Measurements from ENCODE around the gene PGM3.

Gene PGM3

GRCh38 chr6:83192871-83193746 lies at the start of gene PGM3, which contains the start of gene RWDD2A (continued):
- TF ChIP-seq ZNF513 (tag by site-specific recombination; IDR thresholded peaks at IDR 0.05) (no peak), IKZF3 (tag by site-specific recombination; IDR thresholded peaks at IDR 0.05) (no peak), PRDM6 (tag by site-specific recombination; IDR thresholded peaks at IDR 0.05) (no peak), ZBTB17 (tag by site-specific recombination; IDR thresholded peaks at IDR 0.05) (peak; percentile 56; the same call in 1 of the 2 replicates), ZBTB7A (tag by site-specific recombination; IDR thresholded peaks at IDR 0.05; ENCODE audit: low read depth) (peak; percentile 72; the same call in 1 of the 2 replicates), ZNF558 (tag by site-specific recombination; IDR thresholded peaks at IDR 0.05) (no peak), ELK4 (IDR thresholded peaks at IDR 0.05; ENCODE audit: borderline replicate concordance, low read depth, low read length) (no peak; the same call in 1 of the 2 replicates), ZNF426 (tag by site-specific recombination; IDR thresholded peaks at IDR 0.05) (no peak), ZBTB1 (tag by site-specific recombination; IDR thresholded peaks at IDR 0.05) (peak; percentile 96), HOXD13 (CRISPR knock-in tag; IDR thresholded peaks at IDR 0.05; ENCODE audit: borderline replicate concordance) (no peak), ZNF529 (tag by site-specific recombination; IDR thresholded peaks at IDR 0.05; ENCODE audit: insufficient replicate concordance) (no peak), SETDB1 (IDR thresholded peaks at IDR 0.05; ENCODE audit: insufficient read length, low read length) (no peak), ZNF473 (tag by site-specific recombination; IDR thresholded peaks at IDR 0.05) (no peak), ZNF174 (tag by site-specific recombination; IDR thresholded peaks at IDR 0.05) (no peak), ZNF202 (tag by site-specific recombination; IDR thresholded peaks at IDR 0.05; ENCODE audit: borderline replicate concordance) (no peak), BCL6B (tag by site-specific recombination; IDR thresholded peaks at IDR 0.05) (no peak), CTCF (tag by site-specific recombination; IDR thresholded peaks at IDR 0.05) (peak; percentile 52), BCL11B (tag by site-specific recombination; IDR thresholded peaks at IDR 0.05; ENCODE audit: low read depth) (no peak; the same call in 1 of the 2 replicates), KLF16 (tag by site-specific recombination; IDR thresholded peaks at IDR 0.05) (peak; percentile 91), ZNF175 (tag by site-specific recombination; IDR thresholded peaks at IDR 0.05) (no peak), ZNF132 (tag by site-specific recombination; IDR thresholded peaks at IDR 0.05; ENCODE audit: borderline replicate concordance) (no peak), RBAK (tag by site-specific recombination; IDR thresholded peaks at IDR 0.05) (no peak), ZXDB (tag by site-specific recombination; IDR thresholded peaks at IDR 0.05) (peak; percentile 92), ZNF623 (tag by site-specific recombination; IDR thresholded peaks at IDR 0.05) (no peak), MEIS1 (CRISPR knock-in tag; IDR thresholded peaks at IDR 0.05; ENCODE audit: borderline replicate concordance) (no peak), ZNF19 (tag by site-specific recombination; IDR thresholded peaks at IDR 0.05; ENCODE audit: low read depth) (no peak), ZNF416 (tag by site-specific recombination; IDR thresholded peaks at IDR 0.05) (no peak), ZNF391 (tag by site-specific recombination; IDR thresholded peaks at IDR 0.05; ENCODE audit: borderline replicate concordance, low read depth) (peak; percentile 22; the same call in 1 of the 2 replicates), ZNF114 (tag by site-specific recombination; IDR thresholded peaks at IDR 0.05) (no peak), ZSCAN16 (tag by site-specific recombination; IDR thresholded peaks at IDR 0.05) (no peak), ZNF140 (tag by site-specific recombination; IDR thresholded peaks at IDR 0.05) (no peak), KLF1 (tag by site-specific recombination; IDR thresholded peaks at IDR 0.05) (peak; percentile 62), ZNF335 (tag by site-specific recombination; conservative IDR thresholded peaks at IDR 0.05) (peak; percentile 80), EGR2 (tag by site-specific recombination; IDR thresholded peaks at IDR 0.05; ENCODE audit: low read depth) (peak; percentile 52)

Data from HEK293 (cell line).